Measurements from ENCODE around the gene CCL25. TPM values are rescaled to one million over a fixed set of nuclear protein-coding genes. Genes with fewer than 3 reads are reported as not detected.
"Not testable (repeated sequence)": the region's sequence is repeated elsewhere in the genome, so short reads cannot be mapped to it uniquely, and the experiment has no call there.

Gene CCL25, protein sequence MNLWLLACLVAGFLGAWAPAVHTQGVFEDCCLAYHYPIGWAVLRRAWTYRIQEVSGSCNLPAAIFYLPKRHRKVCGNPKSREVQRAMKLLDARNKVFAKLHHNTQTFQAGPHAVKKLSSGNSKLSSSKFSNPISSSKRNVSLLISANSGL
- not detected in 2 replicates for total RNA-seq (2014; rRNA removed; shearing (Covaris generic))

DNA sequence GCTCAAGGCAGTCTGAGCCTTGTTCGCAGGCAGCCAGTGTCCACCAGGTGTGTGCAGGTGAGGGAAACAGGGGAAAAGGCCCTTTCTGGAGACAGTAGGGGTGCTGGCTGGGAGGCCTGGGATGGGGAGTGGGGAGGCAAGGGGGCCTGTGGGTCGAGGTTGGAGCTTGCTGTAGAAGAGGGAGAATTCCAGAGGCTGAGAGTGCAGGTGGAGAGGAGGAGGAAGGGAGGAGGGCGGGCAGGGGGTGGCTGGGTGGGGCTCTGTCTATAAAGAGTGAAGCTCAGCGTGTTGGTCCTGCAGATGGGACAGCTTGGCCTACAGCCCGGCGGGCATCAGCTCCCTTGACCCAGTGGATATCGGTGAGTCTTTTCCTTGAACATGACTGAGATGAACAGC, at the start of gene CCL25:
Gene CCL25 (plus strand): TSS at position 297 of the 396 bp plus-strand sequence. CDS start 290 bp downstream, outside the sequence.
- DNase-seq (ENCODE audit: low read depth): no peak

DNA sequence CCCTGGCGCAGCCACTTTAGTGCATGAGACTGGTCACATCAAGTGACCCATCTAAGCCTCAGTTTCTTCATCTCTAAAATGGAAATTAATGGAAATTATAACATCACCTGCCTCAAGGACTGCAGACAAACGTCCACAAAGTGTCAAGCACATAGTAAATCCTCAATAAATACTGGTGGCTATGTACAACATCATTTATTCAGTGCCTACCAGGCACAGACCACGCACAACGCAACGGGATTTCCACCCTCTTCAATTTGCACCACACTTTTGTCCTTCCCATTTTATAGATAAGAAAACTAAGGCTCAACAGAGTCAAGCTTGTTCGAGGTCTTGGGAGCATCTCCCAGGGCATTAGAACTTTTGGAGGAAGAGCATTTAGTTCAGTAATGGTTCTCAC, 48.6 kb upstream of the CCL25 start:
- DNase-seq (ENCODE audit: low read depth): no peak

DNA sequence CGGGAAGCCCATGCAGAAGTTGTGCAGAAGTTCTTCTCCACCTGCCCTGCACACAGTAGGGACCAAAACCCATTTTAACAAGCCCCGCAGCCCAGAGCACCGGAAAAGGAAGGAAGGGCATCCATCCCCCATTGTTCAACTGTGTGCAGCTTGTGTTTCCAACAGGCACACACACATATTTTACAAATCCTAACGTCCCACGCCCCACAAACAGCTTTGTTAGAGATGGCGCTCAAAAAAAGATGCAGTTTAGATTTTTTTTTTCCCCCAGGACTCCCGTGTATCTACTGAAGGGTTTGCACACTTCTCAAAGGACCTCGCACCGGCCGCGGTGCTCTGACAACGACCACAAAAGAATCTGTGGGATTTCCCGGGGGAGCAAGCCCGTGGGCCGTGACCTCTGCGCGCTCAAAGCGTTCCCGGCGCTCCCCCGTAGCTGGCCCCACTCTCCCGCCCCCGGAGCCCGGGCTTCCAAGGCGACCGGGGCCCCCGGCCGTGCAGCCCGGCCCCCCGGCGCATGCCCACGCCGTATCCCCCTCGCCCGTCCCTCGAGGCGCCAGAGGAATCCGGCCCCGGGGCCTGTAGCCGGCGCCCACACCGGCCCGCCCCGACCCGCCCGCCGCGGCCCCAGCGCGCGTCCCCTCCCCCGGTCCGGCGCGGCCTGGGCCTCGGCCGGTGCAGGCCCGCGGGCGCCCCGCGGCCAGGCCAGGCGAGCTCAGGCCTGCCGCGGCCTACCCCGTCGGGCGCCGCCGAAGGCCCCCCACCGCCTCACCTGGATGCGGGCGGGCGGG, 47.6 kb upstream of the CCL25 start:
- no peak for DNase-seq (ENCODE audit: low read depth)

DNA sequence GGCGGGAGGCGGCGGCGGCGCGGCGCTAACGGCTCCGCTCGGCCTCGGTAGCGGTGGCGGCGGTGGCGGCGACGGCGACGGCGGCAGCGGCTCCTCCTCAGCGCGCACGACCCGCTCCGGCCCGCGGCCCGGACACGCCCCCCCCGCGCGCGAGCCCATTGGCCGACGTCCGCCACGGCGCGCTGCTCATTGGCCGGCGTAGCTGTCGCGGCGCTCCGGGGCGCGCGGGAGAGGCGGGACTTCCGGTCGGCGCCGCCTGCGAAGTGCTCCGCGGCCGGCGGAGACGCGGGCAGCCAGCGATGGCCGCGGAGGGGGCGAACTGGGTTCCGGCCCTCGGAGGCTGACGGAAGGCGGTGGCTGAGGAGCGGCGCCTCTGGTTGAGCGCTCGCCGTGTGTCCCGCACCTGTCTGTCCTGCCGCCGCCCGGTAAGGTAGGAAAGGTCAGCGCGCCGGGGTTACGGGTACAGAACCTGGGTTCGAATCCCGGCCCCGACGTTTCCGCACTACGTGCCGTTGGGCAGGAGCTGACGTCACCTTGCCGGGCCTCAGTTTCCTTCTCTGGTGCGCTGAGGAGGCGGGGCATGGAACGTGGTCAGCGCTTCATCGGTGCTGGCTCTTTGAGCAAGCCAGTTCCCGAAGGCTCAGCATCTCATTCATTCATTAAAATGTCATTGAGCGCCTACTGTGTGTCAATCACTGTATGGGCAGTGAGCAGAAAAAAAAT, 46.9 kb upstream of the CCL25 start, which contains the start of gene ELAVL1:
Gene ELAVL1 (minus strand): TSS at position 108 of the 723 bp plus-strand sequence. CDS start 13,826 bp downstream, outside the sequence.
- DNase-seq (ENCODE audit: low read depth): peak; percentile 96

- DNase-seq (ENCODE audit: low read depth): no peak
Observed at GRCh38 chr19:8017808-8018207, 34.8 kb upstream of the CCL25 start.

- DNase-seq (ENCODE audit: low read depth): no peak
Observed at GRCh38 chr19:8020681-8021080, 31.9 kb upstream of the CCL25 start.

DNA sequence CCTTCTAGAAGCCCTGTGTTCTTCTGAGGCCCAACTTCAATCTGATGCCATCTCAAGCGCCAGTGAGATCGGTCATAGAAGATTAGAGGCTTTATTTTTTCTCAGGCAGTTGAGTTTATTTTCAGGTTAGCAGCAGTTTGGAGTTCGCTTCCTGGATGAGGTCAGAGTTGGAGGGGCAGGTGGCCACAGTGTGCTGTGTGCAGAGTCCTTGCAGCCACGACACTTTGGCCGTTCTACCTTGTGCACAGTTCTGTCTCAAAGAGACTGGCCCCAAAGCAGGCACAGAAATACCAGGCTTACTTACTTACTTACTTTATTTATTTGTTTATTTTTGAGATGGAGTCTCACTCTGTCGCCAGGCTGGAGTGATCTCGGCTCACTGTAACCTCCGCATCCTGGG, 31.2 kb upstream of the CCL25 start:
- no peak for DNase-seq (ENCODE audit: low read depth)

- no peak for DNase-seq (ENCODE audit: low read depth)
Observed at GRCh38 chr19:8022275-8022674, 30.3 kb upstream of the CCL25 start.

GRCh38 chr19:8023371-8023770, 29.2 kb upstream of the CCL25 start:
- DNase-seq (ENCODE audit: low read depth): no peak

GRCh38 chr19:8024256-8024655, 28.3 kb upstream of the CCL25 start:
- not testable (repeated sequence) for DNase-seq (ENCODE audit: low read depth)

GRCh38 chr19:8025316-8025715, 27.2 kb upstream of the CCL25 start:
- no peak for DNase-seq (ENCODE audit: low read depth)

DNA sequence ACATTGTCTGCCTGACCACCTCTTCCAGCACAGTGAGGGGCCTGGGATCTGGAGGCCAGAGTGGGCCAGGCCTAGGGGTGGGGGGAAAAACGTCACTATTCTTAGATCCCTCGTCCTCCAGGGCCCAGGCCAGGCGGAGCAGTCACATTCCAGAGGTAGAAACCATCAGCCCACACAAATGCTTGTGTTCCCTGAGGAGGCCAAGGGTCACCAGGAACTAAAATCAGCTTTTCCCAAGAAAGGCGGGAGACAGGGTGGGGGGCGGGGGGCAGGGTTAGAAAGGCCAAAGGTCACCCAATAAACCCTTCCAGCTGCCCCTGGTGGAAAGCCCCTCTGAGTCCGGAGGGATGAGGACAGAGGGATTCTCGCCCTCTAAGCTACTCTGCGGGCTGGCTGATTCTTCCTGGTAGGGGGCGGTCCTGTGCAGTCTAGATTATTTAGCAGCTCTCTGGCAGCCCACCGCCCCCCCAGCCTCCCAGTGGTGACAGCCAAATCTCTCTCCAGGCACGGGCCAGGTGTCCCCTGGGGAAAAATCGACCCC, 23.5 kb upstream of the CCL25 start:
- no peak for DNase-seq (ENCODE audit: low read depth)

DNA sequence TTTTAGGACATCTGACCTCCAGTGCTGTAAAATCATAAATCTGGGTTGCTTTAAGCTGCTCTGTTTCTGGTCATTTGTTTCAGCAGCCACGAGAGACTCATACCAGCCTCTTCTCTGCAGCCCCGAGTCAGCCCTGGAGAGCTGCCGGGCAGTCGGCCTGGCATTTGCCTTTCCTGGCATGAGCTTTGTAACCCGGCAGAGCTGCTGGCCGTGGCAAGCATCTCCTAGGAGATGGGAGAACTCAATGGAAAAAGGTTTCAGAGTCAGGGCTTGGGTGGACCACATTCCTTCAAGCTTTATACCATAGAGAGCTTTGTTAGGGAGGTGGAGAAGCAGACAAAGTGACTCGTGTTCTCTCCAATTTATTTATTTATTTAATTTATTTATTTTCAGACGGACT, 21.6 kb upstream of the CCL25 start:
- no peak for DNase-seq (ENCODE audit: low read depth)

DNA sequence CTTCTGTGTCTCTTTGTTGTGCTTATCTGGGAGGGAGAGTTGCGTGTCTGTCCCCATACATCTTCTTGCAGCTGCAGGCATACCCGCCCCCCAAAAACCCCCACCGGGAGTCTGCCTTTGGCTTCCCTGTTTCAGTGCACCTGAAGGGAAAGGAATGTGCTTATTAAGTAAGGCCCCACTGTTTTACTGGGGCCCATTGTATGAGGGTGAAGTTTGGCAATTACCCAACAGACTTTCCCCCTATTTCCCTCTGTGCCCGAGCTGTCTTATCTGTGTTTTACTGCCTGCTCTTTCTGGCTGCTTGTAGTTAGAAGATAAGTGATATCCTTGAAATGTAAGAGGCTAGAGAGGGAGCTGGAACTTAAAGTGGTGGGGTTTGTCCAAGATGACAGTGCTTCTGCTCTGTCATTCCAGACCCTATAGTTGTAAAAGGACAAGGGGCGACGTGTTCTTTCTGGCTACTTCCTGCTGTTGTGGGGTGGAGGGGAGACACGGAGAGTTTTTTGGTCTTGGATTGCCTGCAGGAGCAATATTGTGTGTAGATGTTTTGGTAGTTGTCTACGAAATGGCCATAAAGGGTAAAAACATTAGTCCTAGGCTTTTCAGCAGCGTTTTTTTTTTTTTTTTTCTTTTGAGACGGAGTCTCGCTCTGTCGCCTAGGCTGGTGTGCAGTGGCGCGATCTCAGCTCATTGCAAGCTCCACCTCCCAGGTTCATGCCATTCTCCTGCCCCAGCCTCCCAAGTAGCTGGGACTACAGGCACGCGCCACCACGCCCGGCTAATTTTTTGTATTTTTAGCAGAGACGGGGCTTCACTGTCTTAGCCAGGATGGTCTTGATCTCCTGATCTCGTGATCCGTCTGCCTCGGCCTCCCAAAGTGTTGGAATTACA, 19.0 kb upstream of the CCL25 start:
- DNase-seq (ENCODE audit: low read depth): not testable (repeated sequence)

DNA sequence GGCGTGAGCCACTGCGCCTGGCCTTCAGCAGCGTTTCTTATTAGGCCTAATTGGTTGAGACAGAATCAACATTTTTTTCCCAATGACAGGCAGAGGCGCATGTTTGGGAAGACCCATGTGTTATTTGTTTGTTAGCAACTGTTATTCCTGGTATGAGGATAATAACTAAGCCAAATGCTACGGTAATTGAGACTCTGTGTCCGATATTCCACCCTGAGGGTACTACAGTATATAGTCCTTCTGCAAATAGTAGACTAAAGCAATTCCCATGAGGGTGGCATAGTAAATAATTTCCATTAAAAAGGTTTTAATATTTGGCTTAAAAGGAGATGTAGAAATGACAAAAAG, 18.4 kb upstream of the CCL25 start:
- DNase-seq (ENCODE audit: low read depth): no peak

DNA sequence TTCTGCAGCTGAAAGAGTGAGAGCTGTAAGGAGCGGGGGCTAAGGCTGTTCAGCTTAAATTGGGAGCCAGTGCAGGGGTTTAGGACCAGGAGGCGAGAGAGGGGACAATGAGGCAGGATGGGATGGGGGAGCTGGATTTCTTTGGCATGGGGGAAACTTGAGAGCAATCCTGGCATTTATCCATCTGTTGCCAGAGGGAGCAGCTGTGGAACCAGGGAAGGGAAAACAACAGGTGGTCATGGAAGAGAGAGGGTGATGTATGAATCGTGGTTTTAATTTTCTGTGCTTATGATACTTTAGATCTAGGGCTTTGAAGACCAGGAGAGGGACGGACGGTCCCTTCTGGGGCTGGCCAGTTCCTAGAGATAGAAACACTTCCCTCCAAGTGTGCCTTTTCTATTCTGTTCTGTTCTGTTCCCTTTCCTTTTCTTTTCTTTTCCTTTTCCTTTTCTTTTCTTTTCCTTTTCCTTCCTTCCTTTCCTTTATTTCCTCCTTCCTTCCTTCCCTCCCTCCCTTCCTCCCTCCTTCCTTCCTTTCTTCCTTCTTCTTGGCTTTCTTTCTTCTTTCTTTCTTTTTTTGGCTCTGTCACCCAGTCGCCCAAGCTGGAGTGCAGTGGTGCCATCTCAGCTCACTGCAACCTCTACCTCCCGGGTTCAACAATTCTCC, 16.0 kb upstream of the CCL25 start:
- DNase-seq (ENCODE audit: low read depth): no peak

DNA sequence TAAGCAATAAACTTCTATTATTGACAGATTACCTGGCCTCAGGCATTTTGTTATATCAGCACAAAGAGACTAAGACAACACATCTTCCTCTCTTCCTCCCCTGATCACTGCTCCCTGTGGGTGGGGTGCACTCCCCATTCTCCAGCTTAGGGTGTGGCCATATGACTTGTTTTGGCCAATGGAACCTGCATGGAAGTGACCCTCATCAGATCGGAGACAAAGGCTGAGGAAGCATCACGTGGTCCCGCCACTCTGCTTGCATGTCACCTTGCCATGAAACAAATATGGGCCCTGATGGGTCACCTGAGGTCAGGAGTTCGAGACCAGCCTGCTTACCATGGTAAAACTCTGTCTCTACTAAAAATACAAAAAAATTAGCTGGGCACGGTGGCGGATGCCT, 13.7 kb upstream of the CCL25 start:
- DNase-seq (ENCODE audit: low read depth): no peak

GRCh38 chr19:8039231-8039630, 13.3 kb upstream of the CCL25 start:
- DNase-seq (ENCODE audit: low read depth): no peak

- no peak for DNase-seq (ENCODE audit: low read depth)
Observed at GRCh38 chr19:8041531-8041931, 11.0 kb upstream of the CCL25 start.

- DNase-seq (ENCODE audit: low read depth): no peak
Observed at GRCh38 chr19:8042900-8043299, 9.7 kb upstream of the CCL25 start.

DNA sequence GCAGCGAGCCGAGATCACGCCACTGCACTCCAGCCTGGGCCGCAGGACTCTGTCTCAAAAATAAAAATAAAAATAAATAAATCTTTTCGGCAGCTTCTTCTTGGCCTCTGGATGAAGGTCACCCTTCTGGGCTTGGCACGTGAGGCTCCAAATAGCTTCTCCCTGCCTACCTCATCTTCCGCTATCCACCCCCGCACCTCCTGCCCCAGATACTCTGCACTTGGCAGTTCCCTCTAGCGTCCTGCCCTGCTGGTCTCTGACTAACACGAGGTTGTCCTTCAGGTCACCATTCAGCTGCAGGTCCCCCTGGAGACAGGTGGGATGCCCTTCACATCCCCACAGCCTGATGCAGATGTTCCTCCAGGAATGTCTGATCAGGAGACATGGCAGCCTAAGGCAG, 8.5 kb upstream of the CCL25 start:
- no peak for DNase-seq (ENCODE audit: low read depth)
